Vagina (tissue), 2 donors: ENCODE data around the gene TUBGCP2.

Source experiments
- CTCF ChIP-seq, 3 experiments: fragments of 450-650 bp in 2 of 3; fragments of 200-600 bp in 1 of 3; sonication (generic) in 1 of 3; IDR thresholded peaks; one replicate each; pipeline ENCODE4 v1.5.1; 2017 to 2019; ENCODE audit warnings: antibody characterized with exemption in 3 of 3, mild to moderate bottlenecking in 2 of 3, moderate library complexity in 2 of 3
- POLR2A ChIP-seq, 2 donors: fragments of 450-650 bp; IDR thresholded peaks; one replicate each; pipeline ENCODE4 v1.6.1; 2017; ENCODE audit warnings: antibody characterized with exemption in 2 of 2, mild to moderate bottlenecking in 2 of 2, moderate library complexity in 2 of 2
- POLR2AphosphoS5 ChIP-seq, 2 donors: sonication (generic); formaldehyde crosslinking; IDR thresholded peaks; one replicate each; pipeline ENCODE4 v1.9.0; 2017; ENCODE audit warnings: antibody characterized with exemption in 2 of 2, mild to moderate bottlenecking in 2 of 2, low read depth in 1 of 2; ENCODE audit not compliant: insufficient read depth in 1 of 2

- TF ChIP-seq CTCF (IDR thresholded peaks at IDR 0.05), result no peak
- TF ChIP-seq POLR2A (IDR thresholded peaks at IDR 0.05), result no peak
- no peak for TF ChIP-seq POLR2AphosphoS5 (IDR thresholded peaks at IDR 0.05; ENCODE audit: insufficient read depth in 1 of 2, low read depth in 1 of 2)
These were observed 37.0 kb downstream of the TUBGCP2 start for GRCh38 chr10:133271521-133272300.
